ENCODE results near the gene HBP1.

The HBP1 gene

GRCh38 chr7:107248551-107249316, 79.9 kb downstream of the HBP1 start:
- DNase-seq (ENCODE audit: low read depth), result no peak
- no peak for TF ChIP-seq CTCF (conservative IDR thresholded peaks at IDR 0.05; ENCODE audit: control insufficient read depth, insufficient read depth, low read depth, low read length)
- H3K4me3 ChIP-seq (ENCODE audit: control insufficient read depth, low read depth, low read length), result no peak overlapping the region

- H3K4me3 ChIP-seq (ENCODE audit: control insufficient read depth, low read depth, low read length), result no peak overlapping the region
- DNase-seq (ENCODE audit: low read depth), result no peak
- no peak for TF ChIP-seq CTCF (conservative IDR thresholded peaks at IDR 0.05; ENCODE audit: control insufficient read depth, insufficient read depth, low read depth, low read length)
These were observed 83.2 kb downstream of the HBP1 start for GRCh38 chr7:107251963-107252362.

Data from fibroblast of mammary gland (primary cell).